PC-9 (cell line): ENCODE measurements around the gene BORCS5.
"Not testable (repeated sequence)": the region's sequence is repeated elsewhere in the genome, so short reads cannot be mapped to it uniquely, and the experiment has no call there.

Experiments
- CTCF ChIP-seq: fragments of 200-600 bp; sonication (generic); conservative IDR thresholded peaks from 2 replicates; pipeline ENCODE4 v1.6.1; 2017; ENCODE audit warnings: mixed run types, antibody characterized with exemption, mild to moderate bottlenecking, moderate library complexity
- EZH2 ChIP-seq: fragments of 200-600 bp; sonication (generic); IDR thresholded peaks from 2 replicates; pipeline ENCODE4 v1.8.0; 2017; ENCODE audit warnings: antibody characterized with exemption, low read depth

- not testable (repeated sequence) for TF ChIP-seq CTCF, EZH2
Measured at GRCh38 chr12:12502130-12502814, 145.4 kb downstream of the BORCS5 start.
